Astrocyte of the cerebellum (primary cell): ENCODE data around the gene FERMT2.
A peak's percentile ranks its signal among the peaks of the same experiment; 100 is the strongest.

ENCODE experiments used
- DNase-seq: peaks from one replicate; pipeline ENCODE4 v3.0.0-alpha.2; 2011; ENCODE audit warnings: low read depth
- H3K4me3 ChIP-seq: 2 replicates; pipeline ENCODE4 v1.5.1; 2011; ENCODE audit warnings: mild to moderate bottlenecking, low read depth, low read length, moderate library complexity
- in situ Hi-C: cut with HindIII; loops from 2 replicates; pipeline ENCODE4 v1.10.0; 2017; ENCODE audit warnings: low sequenced_read_pairs
- TF ChIP-seq, protein P1 (sequence below): IDR thresholded peaks from 2 replicates; pipeline ENCODE4 v1.5.1; 2012; ENCODE audit warnings: low read length, low read depth, moderate library complexity, mild to moderate bottlenecking; ENCODE audit errors: missing control alignments

FERMT2 gene

GRCh38 chr14:52950898-52951680 is at the start of gene FERMT2:
Gene FERMT2 (minus strand): TSS chr14:52951050. CDS start chr14:52950568, 482 bp downstream.
- H3K4me3 ChIP-seq, result peak within 1 kb of the TSS; percentile 94
- TF ChIP-seq, protein P1, sequence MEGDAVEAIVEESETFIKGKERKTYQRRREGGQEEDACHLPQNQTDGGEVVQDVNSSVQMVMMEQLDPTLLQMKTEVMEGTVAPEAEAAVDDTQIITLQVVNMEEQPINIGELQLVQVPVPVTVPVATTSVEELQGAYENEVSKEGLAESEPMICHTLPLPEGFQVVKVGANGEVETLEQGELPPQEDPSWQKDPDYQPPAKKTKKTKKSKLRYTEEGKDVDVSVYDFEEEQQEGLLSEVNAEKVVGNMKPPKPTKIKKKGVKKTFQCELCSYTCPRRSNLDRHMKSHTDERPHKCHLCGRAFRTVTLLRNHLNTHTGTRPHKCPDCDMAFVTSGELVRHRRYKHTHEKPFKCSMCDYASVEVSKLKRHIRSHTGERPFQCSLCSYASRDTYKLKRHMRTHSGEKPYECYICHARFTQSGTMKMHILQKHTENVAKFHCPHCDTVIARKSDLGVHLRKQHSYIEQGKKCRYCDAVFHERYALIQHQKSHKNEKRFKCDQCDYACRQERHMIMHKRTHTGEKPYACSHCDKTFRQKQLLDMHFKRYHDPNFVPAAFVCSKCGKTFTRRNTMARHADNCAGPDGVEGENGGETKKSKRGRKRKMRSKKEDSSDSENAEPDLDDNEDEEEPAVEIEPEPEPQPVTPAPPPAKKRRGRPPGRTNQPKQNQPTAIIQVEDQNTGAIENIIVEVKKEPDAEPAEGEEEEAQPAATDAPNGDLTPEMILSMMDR, result no peak
- in situ Hi-C loops, result no loop called here
- peak; percentile 71 for DNase-seq

DNA sequence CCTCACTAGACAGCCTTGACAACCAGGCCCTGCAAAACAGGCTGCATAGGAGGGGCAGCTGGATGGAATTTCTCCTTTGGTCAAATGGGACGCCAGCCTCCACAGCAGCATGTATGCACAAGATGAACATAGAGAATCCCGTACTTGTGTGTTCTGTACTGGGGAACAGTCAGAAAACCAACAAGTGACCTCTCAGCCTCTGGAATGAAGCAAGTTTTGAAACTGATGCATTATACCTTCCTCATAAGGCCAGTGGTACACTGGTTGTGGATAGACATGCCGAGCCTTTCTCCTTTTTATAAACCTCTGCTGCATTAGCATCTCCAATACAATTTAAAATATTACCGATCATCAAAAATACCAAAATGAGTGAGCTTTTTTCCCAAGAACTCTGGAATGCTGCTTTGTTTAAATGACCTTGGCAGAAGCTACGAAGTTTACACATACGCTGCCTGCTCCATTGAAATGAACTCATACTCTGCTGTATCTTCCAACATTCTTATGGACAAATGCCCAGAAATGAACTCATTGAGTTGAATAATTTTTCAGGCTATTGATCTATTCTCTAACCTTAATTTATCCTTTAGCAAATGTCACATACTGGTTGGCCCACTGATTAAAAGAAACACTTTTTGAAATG is 47.6 kb upstream of the FERMT2 start:
- TF ChIP-seq, protein P1, result no peak
- peak; percentile 95 for DNase-seq
- in situ Hi-C loops, result no loop called here
- H3K4me3 ChIP-seq, result no peak overlapping the region

DNA sequence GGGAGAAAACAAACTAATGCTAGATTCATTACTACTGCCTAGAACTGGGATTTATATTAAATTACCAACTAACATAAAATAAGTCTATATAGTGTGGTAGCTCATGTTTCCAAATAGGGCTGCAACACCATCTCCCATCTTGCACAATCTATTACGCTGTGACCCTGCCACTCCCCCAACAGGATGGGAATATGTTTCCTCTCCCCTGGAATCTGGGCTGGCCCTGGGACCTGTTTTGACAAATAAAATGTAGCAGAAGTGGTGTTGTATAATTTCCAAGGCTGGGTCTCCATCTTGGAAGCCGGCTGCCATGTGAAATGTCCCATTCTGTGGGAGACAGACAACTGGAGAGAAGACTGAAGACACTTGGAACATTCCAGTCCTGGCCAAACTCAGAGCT is 45.6 kb upstream of the FERMT2 start:
- TF ChIP-seq, protein P1, result no peak
- H3K4me3 ChIP-seq, result no peak overlapping the region
- in situ Hi-C loops, result no loop called here
- no peak for DNase-seq

DNA sequence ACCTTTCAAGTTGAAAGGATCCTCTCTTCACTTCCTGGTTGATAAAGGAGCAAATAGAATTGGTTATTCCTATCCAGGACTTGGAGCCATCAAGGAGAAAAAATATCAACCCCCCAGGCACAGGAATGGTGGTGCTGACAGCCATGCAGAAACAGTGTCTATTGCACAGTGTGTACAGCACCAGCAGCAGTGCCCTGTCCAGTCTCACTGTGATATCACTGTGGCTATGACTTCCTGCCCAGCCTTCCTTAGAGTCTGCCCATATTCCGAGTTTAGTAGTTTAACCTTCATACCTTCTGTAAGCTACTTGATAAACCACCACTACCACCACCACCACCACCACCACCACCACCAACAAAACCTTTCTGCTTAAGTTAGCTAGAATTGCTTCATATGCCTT is 45.1 kb upstream of the FERMT2 start:
- H3K4me3 ChIP-seq, result no peak overlapping the region
- DNase-seq, result no peak
- in situ Hi-C loops, result no loop called here
- TF ChIP-seq, protein P1, result no peak

DNA sequence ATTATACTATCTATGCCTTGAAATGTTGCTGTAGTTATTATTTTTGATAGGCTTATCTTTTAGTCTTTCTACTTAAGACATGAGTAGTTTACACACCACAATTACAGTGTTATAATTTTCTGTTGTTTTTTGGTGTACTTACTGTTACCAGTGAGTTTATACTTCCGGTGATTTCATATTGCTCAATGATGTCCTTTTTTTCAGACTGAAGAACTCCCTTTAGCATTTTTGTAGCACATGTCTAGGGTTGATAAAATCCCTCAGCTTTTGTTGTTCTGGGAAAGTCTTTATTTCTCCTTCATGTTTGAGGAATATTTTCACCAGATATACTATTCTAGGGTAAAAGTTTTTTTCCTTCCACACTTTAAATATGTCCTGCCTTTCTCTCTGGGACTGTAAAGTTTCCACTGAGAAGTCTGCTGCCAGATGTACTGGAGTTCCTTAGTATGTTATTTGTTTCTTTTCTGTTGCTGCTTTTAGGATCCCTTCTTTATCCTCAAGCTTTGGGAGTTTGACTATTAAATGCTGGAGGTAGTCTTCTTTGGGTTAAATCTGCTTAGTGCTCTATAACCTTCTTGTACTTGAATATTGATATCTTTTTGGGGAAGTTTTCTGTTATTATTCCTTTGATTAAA is 41.5 kb upstream of the FERMT2 start:
- TF ChIP-seq, protein P1, result no peak
- in situ Hi-C loops, result no loop called here
- no peak overlapping the region for H3K4me3 ChIP-seq
- no peak for DNase-seq

GRCh38 chr14:52988139-52988538 is 37.3 kb upstream of the FERMT2 start:
- no peak for DNase-seq
- TF ChIP-seq, protein P1, result no peak
- H3K4me3 ChIP-seq, result no peak overlapping the region
- in situ Hi-C loops, result no loop called here
